A549 (cell line): ENCODE results near the gene KCNQ1. TPM values are rescaled to one million over a fixed set of nuclear protein-coding genes. Genes with fewer than 3 reads are reported as not detected.

Experiments used
- BHLHE40 ChIP-seq: IDR thresholded peaks from 2 replicates; pipeline ENCODE4 v1.6.1; 2012; ENCODE audit warnings: low read depth, low read length, inconsistent platforms
- CTCF ChIP-seq: fragments of >200 bp; sonication (Bioruptor Twin); formaldehyde crosslinking; IDR thresholded peaks from 3 replicates; pipeline ENCODE4 v1.5.1; 2016
- E2F6 ChIP-seq: IDR thresholded peaks from 2 replicates; pipeline ENCODE4 v1.6.1; 2012; ENCODE audit warnings: low read depth, borderline replicate concordance
- EHF ChIP-seq: fragments of 250-450 bp; sonication (Bioruptor Pico); IDR thresholded peaks from 2 replicates; pipeline ENCODE4 v1.5.0; 2020; ENCODE audit warnings: mild to moderate bottlenecking
- GATA3 ChIP-seq: IDR thresholded peaks from 2 replicates; pipeline ENCODE4 v1.6.1; 2012; ENCODE audit warnings: borderline replicate concordance
- HEYL ChIP-seq: fragments of 250-450 bp; sonication (Bioruptor Pico); IDR thresholded peaks from 2 replicates; pipeline ENCODE4 v1.8.0; 2021; ENCODE audit warnings: mild to moderate bottlenecking, moderate library complexity
- HOXB5 ChIP-seq: fragments of 250-450 bp; sonication (Bioruptor Pico); IDR thresholded peaks from 2 replicates; pipeline ENCODE4 v1.5.0; 2020; ENCODE audit warnings: mild to moderate bottlenecking, moderate library complexity
- MYC ChIP-seq: IDR thresholded peaks from 2 replicates; pipeline ENCODE4 v1.6.1; 2012; ENCODE audit warnings: mild to moderate bottlenecking, inconsistent platforms, low read length, improper control_type of control experiment, borderline replicate concordance
- NFE2L2 ChIP-seq: fragments of 150-350 bp; conservative IDR thresholded peaks from 2 replicates; pipeline ENCODE4 v1.6.1; 2014; ENCODE audit warnings: low read length
- NPAS2 ChIP-seq: fragments of 250-450 bp; sonication (Bioruptor Pico); IDR thresholded peaks from 2 replicates; pipeline ENCODE4 v1.8.0; 2022; ENCODE audit warnings: mild to moderate bottlenecking, moderate library complexity, borderline replicate concordance
- POLR2AphosphoS2 ChIP-seq: conservative IDR thresholded peaks from 2 replicates; pipeline ENCODE4 v1.6.1; 2012; ENCODE audit warnings: low read length, improper control_type of control experiment, inconsistent platforms
- RCOR1 ChIP-seq: fragments of 150-350 bp; IDR thresholded peaks from 2 replicates; pipeline ENCODE4 v1.6.1; 2014; ENCODE audit warnings: antibody characterized with exemption, low read length, low read depth
- REST ChIP-seq: fragments of 200-600 bp; sonication (generic); IDR thresholded peaks from 2 replicates; pipeline ENCODE4 v1.6.1; 2016; ENCODE audit warnings: antibody characterized with exemption, mild to moderate bottlenecking, moderate library complexity
- RFX5 ChIP-seq: fragments of 450-650 bp; IDR thresholded peaks from 2 replicates; pipeline ENCODE4 v1.7.1; 2014; ENCODE audit warnings: antibody characterized with exemption, mild to moderate bottlenecking, moderate library complexity
- SMC3 ChIP-seq: fragments of >200 bp; sonication (Bioruptor Twin); formaldehyde crosslinking; IDR thresholded peaks from 3 replicates; pipeline ENCODE4 v1.6.1; 2018; ENCODE audit warnings: inconsistent platforms
- TFCP2L1 ChIP-seq: fragments of 250-450 bp; sonication (Bioruptor Pico); IDR thresholded peaks from 2 replicates; pipeline ENCODE4 v1.5.0; 2021; ENCODE audit warnings: mild to moderate bottlenecking
- USF2 ChIP-seq: fragments of 450-650 bp; IDR thresholded peaks from 2 replicates; pipeline ENCODE4 v1.6.1; 2014; ENCODE audit warnings: antibody characterized with exemption
- ZC3H11A ChIP-seq: fragments of 450-650 bp; IDR thresholded peaks from 2 replicates; pipeline ENCODE4 v1.6.1; 2014; ENCODE audit warnings: antibody characterized with exemption, mild to moderate bottlenecking
- ZNF302 ChIP-seq: fragments of 250-450 bp; sonication (Bioruptor Pico); IDR thresholded peaks from 2 replicates; pipeline ENCODE4 v1.9.0; 2021; ENCODE audit warnings: inconsistent platforms, mild to moderate bottlenecking, moderate library complexity
- polyA plus RNA-seq, 4 experiments: library from polyadenylated mRNA; depleted of rRNA in 3 of 4; stranded (reverse); fragments of >200 nt; fragmentation: RNase III in 1 of 4; extraction: RNeasy Plus Mini Kit Qiagen cat#74134 plus additional on column Dnase treatment in 1 of 4; gene quantifications; 2 replicates in 3 of 4; 3 replicates in 1 of 4; pipeline ENCODE4 v1.2.3, GENCODE V29; 2011 to 2017
- small RNA-seq, 6 experiments: library from RNA; depleted of rRNA; stranded (forward); fragments of <200 nt; gene quantifications; one replicate each; pipeline ENCODE3, GENCODE V24; 2012

Gene KCNQ1
- polyA plus RNA-seq, 2 of the 4 experiments (the other 2 are of a cell fraction), result 0.14 to 0.17 TPM

GRCh38 chr11:2898366-2899079, 453.7 kb downstream of the KCNQ1 start (continued):
- TF ChIP-seq CTCF (no peak), GATA3 (no peak), HOXB5 (CRISPR knock-in tag) (0 out of 2 replicates have a peak, but pooled peaks have one; percentile 41), USF2 (peak; percentile 66), BHLHE40 (peak; percentile 74), RCOR1 (no peak), RFX5 (no peak), NFE2L2 (no peak), HEYL (CRISPR knock-in tag) (no peak), EHF (no peak), E2F6 (peak; percentile 87), MYC (0 out of 2 replicates have a peak, but pooled peaks have one; percentile 44), TFCP2L1 (CRISPR knock-in tag) (no peak), NPAS2 (CRISPR knock-in tag) (no peak), ZC3H11A (no peak), POLR2AphosphoS2 (no peak), ZNF302 (CRISPR knock-in tag) (no peak), REST (no peak), SMC3 (no peak)

Small RNAs within 50 kb of the gene (small RNA-seq; reads per million reads assigned to genes)
- gene AC013791.1 (0 reads per million in 6 experiments), gene COX6CP18 (0 reads per million in 6 experiments), gene RF01947 (0 reads per million in 6 experiments), gene RF01948 (0 reads per million in 6 experiments), gene RF01950 (0 reads per million in 6 experiments)

Other genes with a start within 250 kb of the KCNQ1 start
- gene ASCL2, start 174.4 kb upstream of the KCNQ1 start, polyA plus RNA-seq (2011; rRNA removed), result not detected in 2 replicates
- not detected in 3 replicates for gene ASCL2, start 174.4 kb upstream of the KCNQ1 start, polyA plus RNA-seq (2017; fragmentation: RNase III; extraction: RNeasy Plus Mini Kit Qiagen cat#74134 plus additional on column Dnase treatment)
- gene C11orf21, start 143.1 kb upstream of the KCNQ1 start, polyA plus RNA-seq (2011; rRNA removed), result not detected in 2 replicates
- gene C11orf21, start 143.1 kb upstream of the KCNQ1 start, polyA plus RNA-seq (2017; fragmentation: RNase III; extraction: RNeasy Plus Mini Kit Qiagen cat#74134 plus additional on column Dnase treatment), result not detected in 3 replicates
- not detected in 2 replicates for gene TSPAN32, start 143.0 kb upstream of the KCNQ1 start, polyA plus RNA-seq (2011; rRNA removed)
- gene TSPAN32, start 143.0 kb upstream of the KCNQ1 start, polyA plus RNA-seq (2017; fragmentation: RNase III; extraction: RNeasy Plus Mini Kit Qiagen cat#74134 plus additional on column Dnase treatment), result not detected in 3 replicates
- gene CD81, start 67.7 kb upstream of the KCNQ1 start, polyA plus RNA-seq (2011; rRNA removed), result 125 and 160 TPM in 2 replicates
- 247 to 256 TPM (median 251 TPM) in 3 replicates for gene CD81, start 67.7 kb upstream of the KCNQ1 start, polyA plus RNA-seq (2017; fragmentation: RNase III; extraction: RNeasy Plus Mini Kit Qiagen cat#74134 plus additional on column Dnase treatment)
- 21.8 and 22.2 TPM in 2 replicates for gene TSSC4, start 44.3 kb upstream of the KCNQ1 start, polyA plus RNA-seq (2011; rRNA removed)
- 45.1 to 45.8 TPM (median 45.5 TPM) in 3 replicates for gene TSSC4, start 44.3 kb upstream of the KCNQ1 start, polyA plus RNA-seq (2017; fragmentation: RNase III; extraction: RNeasy Plus Mini Kit Qiagen cat#74134 plus additional on column Dnase treatment)
- gene TRPM5, start 494 bp upstream of the KCNQ1 start, polyA plus RNA-seq (2011; rRNA removed), result not detected in 2 replicates
- gene TRPM5, start 494 bp upstream of the KCNQ1 start, polyA plus RNA-seq (2017; fragmentation: RNase III; extraction: RNeasy Plus Mini Kit Qiagen cat#74134 plus additional on column Dnase treatment), result not detected in 3 replicates